CD4-positive, alpha-beta T cell (primary cell): Measurements from ENCODE around the gene THRB. TPM values are rescaled to one million over a fixed set of nuclear protein-coding genes. Genes with fewer than 3 reads are reported as not detected.

Source experiments
- ATAC-seq: fragments of 200-7000 bp; cut with Tn5 transposase; one replicate; pipeline ENCODE4 v1.10.0; 2022; ENCODE audit warnings: mild to moderate bottlenecking; ENCODE audit not compliant: poor library complexity
- CTCF ChIA-PET: fragments of 350-600 bp; sonication (Branson Sonifier 250); formaldehyde crosslinking; loops from one replicate; lab custom pipeline; 2021; ENCODE audit warnings: antibody characterized with exemption, inconsistent platforms; lab: Charles Lee
- POLR2A ChIA-PET: fragments of 350-600 bp; sonication (Branson Sonifier 250); formaldehyde crosslinking; loops from one replicate; lab custom pipeline; 2021; ENCODE audit warnings: antibody characterized with exemption, inconsistent platforms; lab: Charles Lee
- DNase-seq, 14 experiments: peaks; one replicate each; pipeline ENCODE4 v3.0.0-alpha.2; 2013 to 2020; ENCODE audit warnings: mixed read lengths in 2 of 14
- H3K27ac ChIP-seq, 2 donors: one replicate each; pipeline versions ENCODE4 v1.5.1 to v1.7.0; 2013; ENCODE audit warnings: low read length in 2 of 2, low read depth in 1 of 2, mild to moderate bottlenecking in 1 of 2
- H3K27me3 ChIP-seq, 2 experiments: 1 replicate in 1 of 2; 2 replicates in 1 of 2; pipeline versions ENCODE4 v1.6.1 to v1.7.0; 2013; ENCODE audit warnings: low read length in 2 of 2, control low read depth in 1 of 2, mild to moderate bottlenecking in 1 of 2, moderate library complexity in 1 of 2; ENCODE audit not compliant: insufficient read depth in 2 of 2, control insufficient read depth in 1 of 2
- H3K36me3 ChIP-seq: one replicate; pipeline ENCODE4 v1.6.1; 2013; ENCODE audit warnings: low read length, control low read depth; ENCODE audit not compliant: insufficient read depth
- H3K4me1 ChIP-seq: one replicate; pipeline ENCODE4 v1.6.1; 2013; ENCODE audit warnings: low read length, control low read depth; ENCODE audit not compliant: insufficient read depth
- H3K4me3 ChIP-seq: one replicate; pipeline ENCODE4 v1.5.1; 2013; ENCODE audit warnings: mild to moderate bottlenecking, low read length, moderate library complexity
- H3K9me3 ChIP-seq, 2 experiments: 1 replicate in 1 of 2; 2 replicates in 1 of 2; pipeline versions ENCODE4 v1.6.1 to v1.7.0; 2013; ENCODE audit warnings: low read length in 2 of 2, mild to moderate bottlenecking in 2 of 2, control low read depth in 1 of 2, moderate library complexity in 1 of 2; ENCODE audit not compliant: control insufficient read depth in 1 of 2, insufficient read depth in 1 of 2
- H3K27ac Mint-ChIP-seq: one replicate; pipeline ENCODE4 v1.8.0; 2020; ENCODE audit warnings: mixed read lengths
- H3K27me3 Mint-ChIP-seq: one replicate; pipeline ENCODE4 v1.8.0; 2021; ENCODE audit warnings: mixed read lengths
- H3K36me3 Mint-ChIP-seq: one replicate; pipeline ENCODE4 v1.8.0; 2021; ENCODE audit warnings: low read depth, mixed read lengths
- H3K4me1 Mint-ChIP-seq: one replicate; pipeline ENCODE4 v1.8.0; 2021; ENCODE audit warnings: low read depth, mixed read lengths
- H3K4me3 Mint-ChIP-seq: one replicate; pipeline ENCODE4 v1.8.0; 2020; ENCODE audit warnings: mild to moderate bottlenecking, mixed read lengths
- H3K9me3 Mint-ChIP-seq: one replicate; pipeline ENCODE4 v1.8.0; 2020; ENCODE audit warnings: mixed read lengths
- CTCF ChIP-seq: fragments of 200-600 bp; IDR thresholded peaks from one replicate; pipeline ENCODE4 v1.8.0; 2022; ENCODE audit warnings: antibody characterized with exemption, mild to moderate bottlenecking
- intact Hi-C, 2 experiments: fragments of 100-400 bp; cut with DNase I in 1 of 2; cut with micrococcal nuclease in 1 of 2; formaldehyde crosslinking; loops; one replicate each; pipeline versions ENCODE4 v1.15.1 to v1.9.0; 2023 to 2025; cut with DNase I, micrococcal nuclease
- total RNA-seq, 174 experiments: library from RNA in 2 of 174; stranded (reverse) in 2 of 174; gene quantifications; one replicate each; pipeline ENCODE4 v1.2.3 and lab custom pipeline; 2021 to 2026

The THRB gene
- total RNA-seq, 2 experiments from 2014 or later, result not detected

DNA sequence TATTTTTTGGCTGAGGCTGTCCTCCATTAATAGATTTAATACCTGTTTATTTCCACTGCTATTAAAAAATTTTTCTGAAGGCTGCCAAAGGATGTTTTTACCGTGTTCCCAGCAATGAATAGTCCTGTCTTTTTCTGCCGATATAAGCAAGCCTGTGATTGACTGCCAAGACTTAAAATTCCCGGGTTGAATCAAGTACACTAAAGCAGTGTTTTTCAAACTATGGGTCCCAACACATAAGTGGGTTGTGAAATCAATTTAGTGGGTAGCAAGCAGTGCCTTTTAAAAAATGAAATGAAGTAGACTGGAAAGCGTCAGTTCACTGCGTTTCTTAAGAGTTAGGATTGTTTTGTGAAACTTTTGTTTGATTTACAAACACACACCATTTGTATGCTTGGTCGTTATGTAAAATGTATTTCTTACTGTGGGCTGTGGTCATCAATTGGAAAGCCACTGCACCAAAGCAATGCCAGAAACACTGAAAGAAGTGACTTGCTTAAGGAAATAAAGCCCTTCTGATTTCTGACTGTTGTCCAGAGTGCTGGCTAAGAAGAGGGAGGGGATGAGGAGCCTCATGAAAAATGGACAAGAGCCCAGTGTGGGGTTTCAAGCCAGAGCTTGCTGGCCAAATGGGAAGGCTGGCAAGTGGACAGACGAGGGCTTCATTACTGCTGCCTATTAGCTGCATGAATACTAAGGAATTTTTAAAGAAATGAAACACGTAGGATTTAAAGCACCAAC, 206.0 kb downstream of the THRB start:
- POLR2A ChIA-PET, result no interaction called here

DNA sequence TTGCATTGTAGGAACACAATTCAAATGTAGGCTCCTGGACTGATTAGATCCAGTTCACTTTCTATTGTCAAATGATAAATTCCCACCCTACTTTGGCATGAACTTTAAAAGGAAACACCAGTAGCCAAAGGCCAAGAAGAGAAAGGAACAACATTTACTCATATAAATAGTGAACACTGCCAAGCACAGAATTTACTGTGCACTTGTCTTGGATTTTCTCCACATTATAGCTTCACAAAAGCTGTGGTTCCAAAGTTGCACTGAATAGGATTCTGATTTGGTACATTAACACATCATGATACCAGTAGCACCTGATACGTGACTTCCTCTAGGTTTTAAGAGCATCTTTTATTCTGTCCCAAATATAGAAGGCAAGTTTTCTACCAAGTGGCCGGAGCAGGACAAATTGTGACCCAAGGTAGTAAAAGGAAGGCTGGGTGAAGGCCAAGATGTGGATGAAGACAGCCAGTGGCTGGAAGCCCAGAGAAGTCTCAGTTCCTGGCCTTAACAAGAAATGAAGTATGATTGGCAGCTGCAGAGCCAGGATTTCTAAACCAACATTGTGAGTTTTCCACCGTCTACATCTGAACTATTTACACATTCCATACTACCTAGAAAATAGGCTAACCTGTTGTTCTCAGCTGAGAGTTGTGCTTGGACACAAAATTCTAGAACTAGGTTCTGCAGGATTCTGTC, 206.7 kb downstream of the THRB start:
- ATAC-seq (no peak), DNase-seq (no peak)
- Histone ChIP-seq H3K27me3 (no peaks in the 10 kb centered on the region), H3K4me1 (no peaks in the 10 kb centered on the region), H3K27ac (no peak overlapping the region), H3K9me3 (peaks cover 0 to 4% of the 10 kb centered on the region in 2 experiments), H3K36me3 (no peaks in the 10 kb centered on the region), H3K4me3 (no peak overlapping the region)
- Mint-ChIP-seq H3K27ac (no peak overlapping the region), H3K36me3 (no peaks in the 10 kb centered on the region), H3K9me3 (peaks cover 2% of the 10 kb centered on the region), H3K27me3 (no peaks in the 10 kb centered on the region), H3K4me3 (no peak overlapping the region), H3K4me1 (no peaks in the 10 kb centered on the region)
- no peak for TF ChIP-seq CTCF
- ChIA-PET CTCF (no interaction called here), POLR2A (no interaction called here)
- intact Hi-C loops, result no loop called here

More for the DNA sequence above, 206.0 kb downstream of the THRB start:
- DNase-seq (no peak), ATAC-seq (no peak)
- TF ChIP-seq CTCF, result no peak
- intact Hi-C loops, result no loop called here
- no peaks in the 10 kb centered on the region for H3K27me3 Mint-ChIP-seq
- H3K27ac Mint-ChIP-seq, result no peak overlapping the region
- Histone ChIP-seq H3K27ac (no peak overlapping the region), H3K27me3 (no peaks in the 10 kb centered on the region), H3K36me3 (no peaks in the 10 kb centered on the region), H3K9me3 (peaks cover 0 to 4% of the 10 kb centered on the region in 2 experiments), H3K4me1 (no peaks in the 10 kb centered on the region), H3K4me3 (no peak overlapping the region)
- no peak overlapping the region for H3K4me3 Mint-ChIP-seq
- peaks cover 2% of the 10 kb centered on the region for H3K9me3 Mint-ChIP-seq
- CTCF ChIA-PET, result no interaction called here
- H3K4me1 Mint-ChIP-seq, result no peaks in the 10 kb centered on the region
- no peaks in the 10 kb centered on the region for H3K36me3 Mint-ChIP-seq

- no peak overlapping the region for H3K4me3 Mint-ChIP-seq
- no peaks in the 10 kb centered on the region for H3K27me3 Mint-ChIP-seq
- no peak for DNase-seq
- ChIA-PET POLR2A (no interaction called here), CTCF (no interaction called here)
- Histone ChIP-seq H3K4me1 (no peaks in the 10 kb centered on the region), H3K36me3 (no peaks in the 10 kb centered on the region), H3K27ac (no peak overlapping the region), H3K9me3 (peaks cover 0 to 4% of the 10 kb centered on the region in 2 experiments), H3K4me3 (no peak overlapping the region), H3K27me3 (no peaks in the 10 kb centered on the region)
- no peak for TF ChIP-seq CTCF
- ATAC-seq, result no peak
- no peaks in the 10 kb centered on the region for H3K4me1 Mint-ChIP-seq
- H3K36me3 Mint-ChIP-seq, result no peaks in the 10 kb centered on the region
- intact Hi-C loops, result no loop called here
- no peak overlapping the region for H3K27ac Mint-ChIP-seq
- H3K9me3 Mint-ChIP-seq, result peaks cover 2% of the 10 kb centered on the region
These were observed 208.2 kb downstream of the THRB start for GRCh38 chr3:24286405-24286804.
